ENCODE data around the gene NOC2L. TPM values are rescaled to one million over a fixed set of nuclear protein-coding genes. Genes with fewer than 3 reads are reported as not detected.
A peak's percentile ranks its signal among the peaks of the same experiment; 100 is the strongest.

NOC2L gene
- total RNA-seq, 1 experiment from 2014 or later = 93.4 TPM

DNA sequence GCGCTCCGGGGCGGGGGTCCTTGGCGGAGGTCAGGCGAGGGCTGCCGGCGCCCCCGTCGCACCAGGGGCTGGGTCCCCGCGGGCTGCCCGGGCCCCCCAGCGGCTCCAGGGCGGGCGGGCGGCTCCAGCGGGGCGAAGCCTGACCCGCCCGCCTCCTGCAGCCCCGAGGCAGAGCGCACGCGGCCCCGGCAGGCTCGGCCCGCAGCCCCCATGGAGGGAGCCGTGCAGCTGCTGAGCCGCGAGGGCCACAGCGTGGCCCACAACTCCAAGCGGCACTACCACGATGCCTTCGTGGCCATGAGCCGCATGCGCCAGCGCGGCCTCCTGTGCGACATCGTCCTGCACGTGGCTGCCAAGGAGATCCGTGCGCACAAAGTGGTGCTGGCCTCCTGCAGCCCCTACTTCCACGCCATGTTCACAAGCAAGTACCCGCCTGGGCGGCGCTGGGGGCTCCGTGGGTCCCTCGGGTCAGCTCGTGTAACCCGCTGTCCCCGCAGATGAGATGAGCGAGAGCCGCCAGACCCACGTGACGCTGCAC is 2.1 kb upstream of the NOC2L start:
- peak overlapping the region; percentile 35 for H3K4me3 Mint-ChIP-seq (ENCODE audit: unreplicated experiment)
- Histone ChIP-seq H3K9me3 (no peaks in the 10 kb centered on the region), H3K4me3 (ENCODE audit: low read depth, low read length) (peak overlapping the region; percentile 67), H3K4me1 (peaks cover 6% of the 10 kb centered on the region), H3K27me3 (replicated peaks; ENCODE audit: control insufficient read depth, insufficient read depth, low read length) (no peaks in the 10 kb centered on the region), H3K36me3 (ENCODE audit: control insufficient read depth, insufficient read depth, low read length) (no peaks in the 10 kb centered on the region)
- H3K27ac Mint-ChIP-seq (ENCODE audit: unreplicated experiment) = no peak overlapping the region
- CTCF ChIA-PET = no interaction called here
- H3K27me3 Mint-ChIP-seq (ENCODE audit: insufficient read depth, unreplicated experiment) = no peaks in the 10 kb centered on the region
- TF ChIP-seq, protein P1, sequence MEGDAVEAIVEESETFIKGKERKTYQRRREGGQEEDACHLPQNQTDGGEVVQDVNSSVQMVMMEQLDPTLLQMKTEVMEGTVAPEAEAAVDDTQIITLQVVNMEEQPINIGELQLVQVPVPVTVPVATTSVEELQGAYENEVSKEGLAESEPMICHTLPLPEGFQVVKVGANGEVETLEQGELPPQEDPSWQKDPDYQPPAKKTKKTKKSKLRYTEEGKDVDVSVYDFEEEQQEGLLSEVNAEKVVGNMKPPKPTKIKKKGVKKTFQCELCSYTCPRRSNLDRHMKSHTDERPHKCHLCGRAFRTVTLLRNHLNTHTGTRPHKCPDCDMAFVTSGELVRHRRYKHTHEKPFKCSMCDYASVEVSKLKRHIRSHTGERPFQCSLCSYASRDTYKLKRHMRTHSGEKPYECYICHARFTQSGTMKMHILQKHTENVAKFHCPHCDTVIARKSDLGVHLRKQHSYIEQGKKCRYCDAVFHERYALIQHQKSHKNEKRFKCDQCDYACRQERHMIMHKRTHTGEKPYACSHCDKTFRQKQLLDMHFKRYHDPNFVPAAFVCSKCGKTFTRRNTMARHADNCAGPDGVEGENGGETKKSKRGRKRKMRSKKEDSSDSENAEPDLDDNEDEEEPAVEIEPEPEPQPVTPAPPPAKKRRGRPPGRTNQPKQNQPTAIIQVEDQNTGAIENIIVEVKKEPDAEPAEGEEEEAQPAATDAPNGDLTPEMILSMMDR (IDR thresholded peaks at IDR 0.05; ENCODE audit: insufficient read depth in 1 of 2, low read depth in 1 of 2, low read length in 1 of 2, severe bottlenecking in 1 of 2, unreplicated experiment in 1 of 2) = no peak
- peaks cover 15% of the 10 kb centered on the region for H3K4me1 Mint-ChIP-seq (ENCODE audit: low read depth, unreplicated experiment)
- BruUV-seq (replicated peaks) = no TSS peak
- peaks cover 37% of the 10 kb centered on the region for H3K36me3 Mint-ChIP-seq (ENCODE audit: insufficient read depth, unreplicated experiment)
- DNase-seq = no peak
- intact Hi-C loops (cut with micrococcal nuclease; ENCODE audit: unreplicated experiment) = no loop called here
- POLR2A ChIA-PET = interaction anchor here (0.6 kb wide), 1 partner anchor 42 kb away, joined by 4 read pairs; no protein-coding TSS in a partner anchor
- H3K9me3 Mint-ChIP-seq (ENCODE audit: unreplicated experiment) = no peaks in the 10 kb centered on the region

DNA sequence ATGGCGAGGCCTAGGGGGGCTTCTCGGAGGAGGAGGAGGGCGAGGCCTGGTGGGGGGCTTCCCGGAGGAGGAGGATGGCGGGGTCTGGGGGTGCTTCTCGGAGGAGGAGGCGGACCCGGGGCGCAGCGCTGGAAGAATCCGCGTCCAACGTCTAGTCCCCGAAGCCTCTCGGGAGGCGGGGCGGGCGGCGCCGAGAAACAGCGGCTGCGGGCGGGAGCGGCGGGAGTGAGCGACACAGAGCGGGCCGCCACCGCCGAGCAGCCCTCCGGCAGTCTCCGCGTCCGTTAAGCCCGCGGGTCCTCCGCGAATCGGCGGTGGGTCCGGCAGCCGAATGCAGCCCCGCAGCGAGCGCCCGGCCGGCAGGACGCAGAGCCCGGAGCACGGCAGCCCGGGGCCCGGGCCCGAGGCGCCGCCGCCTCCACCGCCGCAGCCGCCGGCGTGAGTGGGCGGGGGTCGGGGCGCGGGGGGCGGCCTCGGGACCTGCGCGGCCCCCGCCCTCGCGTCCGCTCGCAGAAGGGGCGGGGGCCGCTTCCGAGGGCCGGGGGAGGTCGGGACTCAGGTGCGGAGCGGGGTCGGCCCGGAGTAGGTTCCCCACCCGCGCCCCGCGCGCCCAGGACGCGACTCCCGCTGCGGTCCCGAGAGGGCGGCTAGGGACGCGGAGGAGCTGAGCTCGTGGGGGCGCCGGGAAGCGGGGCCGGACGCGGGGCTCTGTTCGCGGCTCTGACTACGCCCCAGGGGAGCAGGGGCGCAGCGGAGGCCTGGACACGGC is 1.5 kb upstream of the NOC2L start, which contains the start of gene KLHL17:
TSS of gene KLHL17 (plus strand) at position 222 of the 769 bp plus-strand sequence. CDS start at position 332, 110 bp downstream.
- TF ChIP-seq, protein P1 (IDR thresholded peaks at IDR 0.05; ENCODE audit: insufficient read depth in 1 of 2, low read depth in 1 of 2, low read length in 1 of 2, severe bottlenecking in 1 of 2, unreplicated experiment in 1 of 2) = no peak
- CTCF ChIA-PET = no interaction called here
- no TSS peak for BruUV-seq (replicated peaks)
- no peaks in the 10 kb centered on the region for H3K4me1 ChIP-seq
- intact Hi-C loops (cut with micrococcal nuclease; ENCODE audit: unreplicated experiment) = no loop called here
- peak within 1 kb of the TSS; percentile 67 for H3K4me3 ChIP-seq (ENCODE audit: low read depth, low read length)
- Mint-ChIP-seq H3K27me3 (ENCODE audit: insufficient read depth, unreplicated experiment) (no peaks in the 10 kb centered on the region), H3K9me3 (ENCODE audit: unreplicated experiment) (no peaks in the 10 kb centered on the region), H3K4me1 (ENCODE audit: low read depth, unreplicated experiment) (peaks cover 15% of the 10 kb centered on the region), H3K4me3 (ENCODE audit: unreplicated experiment) (peak within 1 kb of the TSS; percentile 97), H3K36me3 (ENCODE audit: insufficient read depth, unreplicated experiment) (peaks cover 37% of the 10 kb centered on the region), H3K27ac (ENCODE audit: unreplicated experiment) (no peak within 1 kb of the TSS)
- H3K9me3 ChIP-seq = no peaks in the 10 kb centered on the region
- DNase-seq = peak; percentile 80 to 86
- H3K36me3 ChIP-seq (ENCODE audit: control insufficient read depth, insufficient read depth, low read length) = no peaks in the 10 kb centered on the region
- no peaks in the 10 kb centered on the region for H3K27me3 ChIP-seq (replicated peaks; ENCODE audit: control insufficient read depth, insufficient read depth, low read length)
- POLR2A ChIA-PET = interaction anchor here (0.6 kb wide), 1 partner anchor 42 kb away, joined by 4 read pairs; no protein-coding TSS in a partner anchor

DNA sequence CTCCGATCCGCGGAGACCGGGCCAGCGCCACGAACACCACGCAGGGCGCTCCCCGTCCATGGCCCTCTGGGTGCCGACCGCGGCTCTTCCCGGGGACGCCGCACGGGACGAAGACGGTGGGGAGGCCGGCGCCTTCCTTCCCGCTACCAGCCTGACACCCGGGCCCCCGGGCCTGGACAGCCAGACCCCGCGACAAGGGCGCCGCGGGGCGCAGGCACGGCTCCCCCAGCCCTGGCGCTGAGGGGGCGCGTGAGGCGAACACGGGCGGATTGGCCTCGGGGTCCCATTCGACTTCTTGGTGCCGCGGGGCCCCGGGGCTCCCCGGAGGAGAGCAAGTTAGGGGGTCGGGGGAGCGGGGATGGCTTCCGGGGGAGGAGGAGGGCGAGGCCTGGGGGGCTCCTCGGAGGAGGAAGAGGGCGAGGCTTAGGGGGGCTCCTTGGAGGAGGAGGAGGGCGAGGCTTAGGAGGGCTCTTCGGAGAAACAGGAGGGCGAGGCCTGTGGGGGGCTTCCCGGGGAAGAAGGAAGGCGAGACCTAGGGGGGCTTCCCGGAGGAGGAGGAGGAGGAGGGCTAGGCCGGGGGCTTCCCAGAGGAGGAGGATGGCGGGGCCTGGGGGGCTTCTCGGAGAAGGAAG is 791 bp upstream of the NOC2L start:
- H3K27me3 Mint-ChIP-seq (ENCODE audit: insufficient read depth, unreplicated experiment) = no peaks in the 10 kb centered on the region
- intact Hi-C loops (cut with micrococcal nuclease; ENCODE audit: unreplicated experiment) = no loop called here
- ChIA-PET CTCF (no interaction called here), POLR2A (no interaction called here)
- Histone ChIP-seq H3K4me1 (no peaks in the 10 kb centered on the region), H3K36me3 (ENCODE audit: control insufficient read depth, insufficient read depth, low read length) (no peaks in the 10 kb centered on the region; the same call in 1 of the 2 replicates), H3K4me3 (ENCODE audit: low read depth, low read length) (peak overlapping the region; percentile 67), H3K27me3 (replicated peaks; ENCODE audit: control insufficient read depth, insufficient read depth, low read length) (no peaks in the 10 kb centered on the region), H3K9me3 (no peaks in the 10 kb centered on the region)
- peak overlapping the region; percentile 97 for H3K4me3 Mint-ChIP-seq (ENCODE audit: unreplicated experiment)
- TF ChIP-seq, protein P1 (IDR thresholded peaks at IDR 0.05; ENCODE audit: insufficient read depth in 1 of 2, low read depth in 1 of 2, low read length in 1 of 2, severe bottlenecking in 1 of 2, unreplicated experiment in 1 of 2) = no peak
- peaks cover 15% of the 10 kb centered on the region for H3K4me1 Mint-ChIP-seq (ENCODE audit: low read depth, unreplicated experiment)
- no peaks in the 10 kb centered on the region for H3K9me3 Mint-ChIP-seq (ENCODE audit: unreplicated experiment)
- peaks cover 40% of the 10 kb centered on the region for H3K36me3 Mint-ChIP-seq (ENCODE audit: insufficient read depth, unreplicated experiment)
- H3K27ac Mint-ChIP-seq (ENCODE audit: unreplicated experiment) = no peak overlapping the region
- no TSS peak for BruUV-seq (replicated peaks)
- DNase-seq = no peak
